SK-N-SH (cell line): ENCODE data around the gene CTSA.

Experiments
- CTCF ChIP-seq: fragments of 200-600 bp; sonication (generic); IDR thresholded peaks from 2 replicates; pipeline ENCODE4 v1.6.1; 2017; ENCODE audit warnings: antibody characterized with exemption, mild to moderate bottlenecking, moderate library complexity
- FOXM1 ChIP-seq: IDR thresholded peaks from 2 replicates; pipeline ENCODE4 v1.4.0; 2012; ENCODE audit warnings: low read depth, mild to moderate bottlenecking
- RCOR1 ChIP-seq: fragments of 150-350 bp; IDR thresholded peaks from 2 replicates; pipeline ENCODE4 v1.6.1; 2017; ENCODE audit warnings: antibody characterized with exemption, low read length

DNA sequence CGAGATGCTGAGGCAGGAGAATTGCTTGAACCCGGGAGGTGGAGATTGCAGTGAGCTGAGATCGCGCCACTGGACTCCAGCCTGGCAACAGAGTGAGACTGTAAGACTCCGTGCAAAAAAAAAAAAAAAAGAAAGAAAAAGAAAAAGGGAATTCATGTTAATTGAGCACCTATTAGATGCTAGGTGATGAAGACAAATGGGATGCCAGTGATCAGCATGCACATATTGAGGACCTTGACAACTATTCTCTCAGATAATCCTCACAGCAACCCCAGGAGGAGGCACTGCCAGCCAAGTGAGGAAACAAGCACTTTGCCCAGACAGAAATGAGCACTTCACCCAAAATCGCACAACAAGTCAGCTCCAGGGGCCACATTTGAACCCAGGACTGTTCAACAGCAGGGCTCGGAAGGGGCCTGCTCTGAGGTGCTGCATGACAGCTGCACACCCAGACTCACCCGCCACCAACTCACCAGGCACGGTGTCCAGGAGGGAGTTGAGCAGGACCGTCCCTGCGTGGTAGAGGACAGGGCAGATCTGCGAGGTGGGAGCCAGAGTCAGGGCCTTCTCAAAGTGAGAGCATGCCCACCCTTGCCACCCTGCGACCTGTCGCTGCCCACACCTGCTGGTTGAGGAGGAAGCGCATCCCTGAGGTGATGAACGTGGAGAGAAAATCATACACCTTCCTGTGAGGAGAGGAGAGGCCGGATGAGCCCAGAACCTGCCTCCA is 16.2 kb downstream of the CTSA start:
- TF ChIP-seq CTCF = no peak
- no peak for TF ChIP-seq FOXM1
- no peak for TF ChIP-seq RCOR1
